Stomach smooth muscle (tissue), 2 donors: ENCODE data around the gene TXNRD1.
"Not testable (repeated sequence)": the region's sequence is repeated elsewhere in the genome, so short reads cannot be mapped to it uniquely, and the experiment has no call there.

Source experiments
- H3K27ac ChIP-seq: one replicate; pipeline ENCODE4 v1.7.0; 2013; ENCODE audit warnings: mild to moderate bottlenecking, low read length, inconsistent platforms
- H3K27me3 ChIP-seq, 2 donors: one replicate each; pipeline ENCODE4 v1.7.0; 2013; ENCODE audit warnings: low read length in 2 of 2; ENCODE audit not compliant: insufficient read depth in 2 of 2, control insufficient read depth in 1 of 2
- H3K36me3 ChIP-seq, 2 donors: one replicate each; pipeline ENCODE4 v1.7.0; 2013; ENCODE audit warnings: low read length in 2 of 2; ENCODE audit not compliant: control insufficient read depth in 2 of 2, insufficient read depth in 2 of 2
- H3K4me1 ChIP-seq: one replicate; pipeline ENCODE4 v1.7.0; 2013; ENCODE audit warnings: low read length; ENCODE audit not compliant: control insufficient read depth, insufficient read depth
- H3K4me3 ChIP-seq, 2 donors: one replicate each; pipeline ENCODE4 v1.7.0; 2013; ENCODE audit warnings: low read length in 2 of 2
- H3K9ac ChIP-seq, 2 donors: one replicate each; pipeline ENCODE4 v1.7.0; 2013; ENCODE audit warnings: low read length in 2 of 2, mild to moderate bottlenecking in 1 of 2
- H3K9me3 ChIP-seq, 2 donors: one replicate each; pipeline ENCODE4 v1.7.0; 2013; ENCODE audit warnings: low read length in 2 of 2; ENCODE audit not compliant: control insufficient read depth in 2 of 2
- donor health status: healthy.
- donor health status: Pancreatic carcinoma.

Gene TXNRD1

GRCh38 chr12:104329707-104330532 lies 114.3 kb downstream of the TXNRD1 start:
- Histone ChIP-seq H3K36me3 (peaks cover 23 to 26% of the 10 kb centered on the region in 2 donors), H3K4me3 (no peak overlapping the region), H3K27me3 (no peaks in the 10 kb centered on the region), H3K27ac (no peak overlapping the region), H3K4me1 (no peaks in the 10 kb centered on the region), H3K9ac (no peak overlapping the region), H3K9me3 (no peaks in the 10 kb centered on the region)

- no peaks in the 10 kb centered on the region for H3K9me3 ChIP-seq
- peaks cover 24% of the 10 kb centered on the region in 2 donors for H3K36me3 ChIP-seq
- H3K27ac ChIP-seq, result no peak overlapping the region
- H3K9ac ChIP-seq, result no peak overlapping the region
- H3K27me3 ChIP-seq, result no peaks in the 10 kb centered on the region
- no peak overlapping the region for H3K4me3 ChIP-seq
- H3K4me1 ChIP-seq, result no peaks in the 10 kb centered on the region
Observed at GRCh38 chr12:104331376-104331775, 115.8 kb downstream of the TXNRD1 start.

GRCh38 chr12:104332273-104332672 lies 116.7 kb downstream of the TXNRD1 start:
- H3K4me1 ChIP-seq, H3K27me3 ChIP-seq, H3K4me3 ChIP-seq, H3K27ac ChIP-seq, H3K9me3 ChIP-seq, H3K9ac ChIP-seq: not testable (repeated sequence)
- H3K36me3 ChIP-seq, result peaks cover 17 to 28% of the 10 kb centered on the region in 2 donors

DNA sequence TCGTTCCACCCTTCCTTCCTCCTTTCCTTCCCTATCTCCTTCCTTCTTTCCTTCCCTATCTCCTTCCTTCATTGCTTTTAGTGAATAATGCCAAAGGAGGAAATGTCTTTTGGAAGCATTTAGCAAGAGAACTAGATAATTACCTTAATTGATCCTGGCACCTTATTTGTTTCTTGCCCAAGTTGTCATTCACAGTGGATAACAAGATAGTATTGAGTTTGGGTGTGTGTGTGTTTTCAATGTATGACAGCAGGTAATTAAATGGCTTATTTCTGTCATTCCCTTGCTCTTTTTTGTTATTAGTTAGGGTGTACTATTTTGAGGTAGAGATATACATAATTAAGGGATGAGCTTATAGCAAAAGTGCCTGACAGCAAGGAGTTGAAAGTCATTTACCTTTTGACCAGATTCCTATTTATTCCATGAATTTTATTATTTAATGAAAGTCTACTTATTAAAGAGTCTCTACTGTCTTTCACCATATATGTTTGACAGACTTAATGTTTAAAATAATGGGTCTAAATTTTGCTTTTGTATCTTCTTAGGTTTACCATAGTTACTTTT lies 118.2 kb downstream of the TXNRD1 start:
- Histone ChIP-seq H3K27me3 (no peaks in the 10 kb centered on the region), H3K4me1 (no peaks in the 10 kb centered on the region), H3K27ac (no peak overlapping the region), H3K36me3 (peaks cover 12 to 24% of the 10 kb centered on the region in 2 donors), H3K9me3 (no peaks in the 10 kb centered on the region), H3K4me3 (no peak overlapping the region), H3K9ac (no peak overlapping the region)

DNA sequence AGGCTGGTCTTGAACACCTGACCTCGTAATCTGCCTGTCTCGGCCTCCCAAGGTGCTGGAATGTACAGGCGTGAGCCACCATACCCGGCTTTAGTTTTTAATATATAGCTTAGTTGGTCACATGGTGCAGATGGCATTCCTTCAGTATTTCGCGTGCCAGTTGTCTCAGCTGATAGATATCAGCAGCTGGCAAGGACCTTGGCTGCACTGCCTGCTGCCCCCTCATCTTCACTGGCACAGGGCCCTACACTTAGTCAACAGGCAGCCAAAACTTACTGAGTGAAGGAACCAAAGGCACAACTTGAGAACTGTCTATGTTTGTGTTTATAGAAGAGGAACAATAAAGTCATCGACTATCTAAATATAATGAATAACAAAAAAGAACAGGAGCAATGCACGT lies 119.0 kb downstream of the TXNRD1 start:
- H3K36me3 ChIP-seq, result peaks cover 16 to 26% of the 10 kb centered on the region in 2 donors
- H3K4me3 ChIP-seq, result no peak overlapping the region
- no peak overlapping the region for H3K9ac ChIP-seq
- no peaks in the 10 kb centered on the region for H3K9me3 ChIP-seq
- H3K4me1 ChIP-seq, result no peaks in the 10 kb centered on the region
- H3K27me3 ChIP-seq, result no peaks in the 10 kb centered on the region
- no peak overlapping the region for H3K27ac ChIP-seq

DNA sequence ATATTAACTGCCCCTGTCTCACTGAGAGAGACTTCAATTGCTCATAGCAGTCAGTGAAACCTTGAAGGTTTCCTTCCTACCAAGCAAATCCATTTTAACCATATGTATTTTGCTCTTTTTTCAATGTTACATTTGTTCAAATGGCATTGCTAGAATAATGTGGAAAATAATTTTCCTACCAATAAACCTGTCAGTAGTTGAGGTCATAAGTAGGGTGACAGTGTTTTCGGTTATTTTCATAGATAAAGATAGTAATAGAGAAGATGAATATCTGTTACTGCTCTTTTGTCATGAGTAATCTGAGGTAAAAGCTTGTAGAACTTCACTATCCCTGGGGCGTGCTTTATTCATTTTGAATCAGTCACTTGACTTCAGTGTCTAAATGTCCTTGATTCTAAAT lies 120.5 kb downstream of the TXNRD1 start:
- H3K9ac ChIP-seq, result no peak overlapping the region
- H3K4me1 ChIP-seq, result peaks cover 6% of the 10 kb centered on the region
- no peaks in the 10 kb centered on the region for H3K27me3 ChIP-seq
- H3K9me3 ChIP-seq, result no peaks in the 10 kb centered on the region
- H3K36me3 ChIP-seq, result peaks cover 22 to 29% of the 10 kb centered on the region in 2 donors
- no peak overlapping the region for H3K27ac ChIP-seq
- H3K4me3 ChIP-seq, result no peak overlapping the region

DNA sequence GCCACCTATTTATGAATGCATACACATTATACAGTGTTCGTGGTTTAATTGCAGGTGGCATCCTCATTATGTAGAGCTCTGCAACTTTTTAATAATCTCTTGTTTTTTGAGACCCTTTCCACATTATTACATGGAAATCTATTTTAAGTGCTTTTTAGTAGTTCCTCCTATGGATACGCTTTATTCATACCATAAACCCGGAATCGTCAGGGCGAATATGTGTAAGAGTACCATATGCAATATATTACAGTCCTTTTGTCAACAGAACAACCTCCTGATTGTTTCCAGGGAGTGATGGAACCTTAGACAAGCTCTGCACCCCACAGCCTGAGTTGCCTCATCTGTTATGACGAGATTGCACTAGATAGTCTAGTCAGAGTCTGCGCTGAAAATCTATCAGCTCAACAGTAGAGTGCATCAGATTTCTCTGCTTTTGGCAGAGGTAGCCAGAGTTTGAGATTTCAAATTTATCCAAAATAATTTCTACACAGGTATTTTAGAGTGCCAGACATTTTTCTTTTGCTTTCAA lies 121.5 kb downstream of the TXNRD1 start:
- Histone ChIP-seq H3K36me3 (peaks cover 23 to 34% of the 10 kb centered on the region in 2 donors), H3K27me3 (no peaks in the 10 kb centered on the region), H3K9me3 (no peaks in the 10 kb centered on the region)

DNA sequence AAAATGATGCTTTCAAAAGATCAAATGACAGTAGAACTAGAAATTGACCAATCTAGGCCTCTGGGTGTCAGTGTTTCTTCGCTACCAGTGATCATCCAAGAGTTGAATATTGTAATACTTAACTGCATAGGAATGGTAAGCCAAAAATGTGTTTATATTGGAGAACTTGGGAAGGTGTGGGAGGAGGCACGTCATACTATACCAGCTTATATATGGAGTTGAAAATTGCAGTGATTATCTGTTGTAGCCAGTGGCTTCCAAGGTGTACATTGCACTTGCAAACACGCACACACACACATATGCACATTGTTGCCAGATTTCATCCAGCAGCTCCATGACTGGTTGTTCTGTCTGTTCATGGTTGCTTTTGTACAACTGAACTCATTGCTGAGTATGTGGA lies 124.1 kb downstream of the TXNRD1 start:
- Histone ChIP-seq H3K9ac (no peak overlapping the region), H3K4me1 (peaks cover 13% of the 10 kb centered on the region), H3K27me3 (no peaks in the 10 kb centered on the region), H3K4me3 (no peak overlapping the region), H3K9me3 (no peaks in the 10 kb centered on the region), H3K36me3 (peaks cover 22 to 37% of the 10 kb centered on the region in 2 donors), H3K27ac (no peak overlapping the region)

More for the DNA sequence above, 121.5 kb downstream of the TXNRD1 start:
- no peak overlapping the region for H3K9ac ChIP-seq
- peaks cover 9% of the 10 kb centered on the region for H3K4me1 ChIP-seq
- no peak overlapping the region for H3K4me3 ChIP-seq
- no peak overlapping the region for H3K27ac ChIP-seq

- H3K27ac ChIP-seq, result no peak overlapping the region
- H3K27me3 ChIP-seq, result no peaks in the 10 kb centered on the region
- H3K9me3 ChIP-seq, result no peaks in the 10 kb centered on the region
- H3K4me3 ChIP-seq, result no peak overlapping the region
- no peak overlapping the region for H3K9ac ChIP-seq
- peaks cover 13% of the 10 kb centered on the region for H3K4me1 ChIP-seq
- peaks cover 18 to 34% of the 10 kb centered on the region in 2 donors for H3K36me3 ChIP-seq
Observed at GRCh38 chr12:104340177-104340576, 124.6 kb downstream of the TXNRD1 start.

GRCh38 chr12:104340925-104341611 lies 125.5 kb downstream of the TXNRD1 start:
- no peak overlapping the region for H3K27ac ChIP-seq
- H3K9me3 ChIP-seq, result no peaks in the 10 kb centered on the region
- H3K4me3 ChIP-seq, result no peak overlapping the region
- H3K4me1 ChIP-seq, result peaks cover 13% of the 10 kb centered on the region
- no peak overlapping the region for H3K9ac ChIP-seq
- H3K27me3 ChIP-seq, result no peaks in the 10 kb centered on the region
- peaks cover 18 to 34% of the 10 kb centered on the region in 2 donors for H3K36me3 ChIP-seq
